ENCODE data around the gene MS4A13.
"Not testable (repeated sequence)": the region's sequence is repeated elsewhere in the genome, so short reads cannot be mapped to it uniquely, and the experiment has no call there.

Gene MS4A13

DNA sequence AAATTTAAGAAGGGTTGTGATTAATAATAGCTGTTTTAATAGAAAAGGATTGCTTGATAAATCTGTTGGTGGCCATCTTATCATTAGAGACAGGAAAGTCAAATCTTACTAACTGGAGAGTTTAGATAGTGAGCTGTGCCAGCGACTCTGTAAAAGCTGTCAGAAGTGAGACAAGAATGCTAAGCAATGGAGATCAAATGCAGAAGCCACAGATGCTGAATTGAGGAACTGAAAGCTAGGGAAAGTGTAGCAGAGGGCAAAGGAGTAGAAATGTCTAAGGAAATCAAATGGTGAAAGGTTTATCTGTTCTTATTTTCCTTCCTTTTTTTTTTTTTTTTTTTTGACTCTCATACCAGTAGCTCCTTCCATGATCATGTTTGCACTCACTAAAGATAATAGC, 13.7 kb downstream of the MS4A13 start:
- H3K9ac ChIP-seq (ENCODE audit: low read depth in 1 of 2, low read length in 2 of 2), result no peak overlapping the region
- no peaks in the 10 kb centered on the region for H3K27me3 ChIP-seq (ENCODE audit: control insufficient read depth in 2 of 2, insufficient read depth in 2 of 2, low read length in 2 of 2)
- H3K4me1 ChIP-seq (ENCODE audit: control insufficient read depth in 2 of 2, insufficient read depth in 2 of 2, low read length in 2 of 2), result no peaks in the 10 kb centered on the region
- no peaks in the 10 kb centered on the region for H3K36me3 ChIP-seq (ENCODE audit: control insufficient read depth in 2 of 2, insufficient read depth in 2 of 2, low read length in 2 of 2)
- H3K27ac ChIP-seq (ENCODE audit: low read depth in 2 of 2, low read length in 2 of 2), result no peak overlapping the region
- no peak overlapping the region for H3K4me3 ChIP-seq (ENCODE audit: low read length in 2 of 2)
- no peaks in the 10 kb centered on the region for H3K9me3 ChIP-seq (ENCODE audit: control insufficient read depth in 2 of 2, low read length in 2 of 2)

DNA sequence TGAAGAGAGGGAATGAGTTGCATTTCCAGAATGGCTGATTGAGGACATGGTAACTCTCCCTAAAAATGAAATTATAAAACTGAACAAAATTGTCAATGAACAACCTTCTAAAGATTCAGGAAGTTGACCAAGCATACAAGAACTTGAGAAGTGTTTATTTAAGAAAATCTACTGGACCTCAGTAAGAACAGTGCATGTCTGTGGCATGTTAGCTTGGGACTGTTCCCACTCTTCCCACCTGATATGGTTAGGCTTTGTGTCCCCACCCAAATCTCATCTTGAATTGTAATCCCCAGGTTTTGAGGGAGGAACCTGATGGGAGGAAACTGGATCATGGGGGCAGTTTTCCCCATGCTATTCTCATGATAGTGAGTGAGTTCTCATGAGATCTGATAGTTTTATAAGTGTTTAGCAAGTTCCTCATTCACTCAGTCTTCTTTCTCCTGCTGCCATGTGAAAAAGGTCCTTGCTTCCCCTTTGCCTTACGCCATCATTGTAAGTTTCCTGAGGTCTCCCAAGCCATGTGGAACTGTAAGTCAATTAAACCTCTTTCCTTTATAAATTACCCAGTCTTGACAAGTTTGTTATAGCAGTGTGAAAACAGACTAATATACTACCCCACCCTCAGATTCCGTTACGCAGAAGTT, 15.4 kb downstream of the MS4A13 start:
- no peaks in the 10 kb centered on the region for H3K4me1 ChIP-seq (ENCODE audit: control insufficient read depth in 2 of 2, insufficient read depth in 2 of 2, low read length in 2 of 2)
- H3K9ac ChIP-seq (ENCODE audit: low read depth in 1 of 2, low read length in 2 of 2), result no peak overlapping the region

DNA sequence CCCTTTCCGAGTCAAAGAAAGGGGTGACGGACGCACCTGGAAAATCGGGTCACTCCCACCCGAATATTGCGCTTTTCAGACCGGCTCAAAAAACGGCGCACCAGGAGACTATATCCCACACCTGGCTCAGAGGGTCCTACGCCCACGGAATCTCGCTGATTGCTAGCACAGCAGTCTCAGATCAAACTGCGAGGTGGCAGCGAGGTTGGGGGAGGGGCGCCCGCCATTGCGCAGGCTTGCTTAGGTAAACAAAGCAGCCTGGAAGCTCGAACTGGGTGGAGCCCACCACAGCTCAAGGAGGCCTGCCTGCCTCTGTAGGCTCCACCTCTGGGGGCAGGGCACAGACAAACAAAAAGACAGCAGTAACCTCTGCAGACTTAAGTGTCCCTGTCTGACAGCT, 17.2 kb downstream of the MS4A13 start:
- H3K4me1 ChIP-seq (ENCODE audit: control insufficient read depth in 2 of 2, insufficient read depth in 2 of 2, low read length in 2 of 2); H3K9me3 ChIP-seq (ENCODE audit: control insufficient read depth in 2 of 2, low read length in 2 of 2); H3K27me3 ChIP-seq (ENCODE audit: control insufficient read depth in 2 of 2, insufficient read depth in 2 of 2, low read length in 2 of 2); H3K27ac ChIP-seq (ENCODE audit: low read depth in 2 of 2, low read length in 2 of 2); H3K9ac ChIP-seq (ENCODE audit: low read depth in 1 of 2, low read length in 2 of 2); H3K4me3 ChIP-seq (ENCODE audit: low read length in 2 of 2); H3K36me3 ChIP-seq (ENCODE audit: control insufficient read depth in 2 of 2, insufficient read depth in 2 of 2, low read length in 2 of 2): not testable (repeated sequence)

More for the DNA sequence above, 15.4 kb downstream of the MS4A13 start:
- H3K27me3 ChIP-seq (ENCODE audit: control insufficient read depth in 2 of 2, insufficient read depth in 2 of 2, low read length in 2 of 2), result no peaks in the 10 kb centered on the region
- H3K36me3 ChIP-seq (ENCODE audit: control insufficient read depth in 2 of 2, insufficient read depth in 2 of 2, low read length in 2 of 2), result no peaks in the 10 kb centered on the region
- H3K27ac ChIP-seq (ENCODE audit: low read depth in 2 of 2, low read length in 2 of 2), result no peak overlapping the region
- H3K4me3 ChIP-seq (ENCODE audit: low read length in 2 of 2), result no peak overlapping the region
- no peaks in the 10 kb centered on the region for H3K9me3 ChIP-seq (ENCODE audit: control insufficient read depth in 2 of 2, low read length in 2 of 2)

DNA sequence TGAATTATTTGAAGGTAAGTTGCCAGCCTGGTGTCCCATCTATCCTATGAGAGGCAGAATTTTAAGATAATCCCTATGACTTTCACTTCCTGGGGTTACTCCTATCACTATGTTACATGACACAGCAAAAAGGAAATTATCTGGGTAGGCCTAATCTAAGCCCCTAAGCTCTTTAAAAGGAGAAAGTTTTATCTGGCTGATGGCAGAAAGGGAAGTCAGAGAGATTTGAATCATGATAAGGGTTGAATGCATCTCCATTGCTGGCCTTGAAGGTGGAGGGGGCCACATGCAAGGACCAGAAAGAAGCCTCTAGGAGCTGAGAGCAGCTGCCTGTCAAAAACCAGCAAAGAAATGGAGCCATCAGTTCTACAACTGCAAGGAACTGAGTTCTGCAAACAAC, 23.4 kb downstream of the MS4A13 start:
- H3K4me1 ChIP-seq (ENCODE audit: control insufficient read depth in 2 of 2, insufficient read depth in 2 of 2, low read length in 2 of 2); H3K9me3 ChIP-seq (ENCODE audit: control insufficient read depth in 2 of 2, low read length in 2 of 2); H3K36me3 ChIP-seq (ENCODE audit: control insufficient read depth in 2 of 2, insufficient read depth in 2 of 2, low read length in 2 of 2); H3K27me3 ChIP-seq (ENCODE audit: control insufficient read depth in 2 of 2, insufficient read depth in 2 of 2, low read length in 2 of 2); H3K9ac ChIP-seq (ENCODE audit: low read depth in 1 of 2, low read length in 2 of 2); H3K27ac ChIP-seq (ENCODE audit: low read depth in 2 of 2, low read length in 2 of 2); H3K4me3 ChIP-seq (ENCODE audit: low read length in 2 of 2): not testable (repeated sequence)

DNA sequence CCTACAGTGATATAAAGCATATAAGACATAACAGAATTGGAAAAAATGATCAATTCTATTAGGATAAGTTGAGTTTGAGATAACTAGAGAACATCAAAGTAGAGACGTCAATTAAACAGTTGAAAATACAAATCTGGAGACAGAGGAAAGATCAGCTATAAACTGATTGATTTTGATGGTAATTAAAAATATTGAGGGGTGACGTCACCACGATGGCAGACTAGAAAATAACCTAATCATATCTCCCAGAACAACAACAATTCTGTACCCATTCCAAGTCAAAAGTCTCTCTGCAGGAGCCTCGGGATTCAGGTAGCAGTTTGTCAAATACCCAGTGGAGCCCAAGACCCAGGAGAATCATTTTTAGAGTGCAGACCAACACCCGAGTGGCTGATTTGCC, 28.9 kb downstream of the MS4A13 start:
- Histone ChIP-seq H3K4me3 (ENCODE audit: low read length in 2 of 2) (no peak overlapping the region), H3K27ac (ENCODE audit: low read depth in 2 of 2, low read length in 2 of 2) (no peak overlapping the region), H3K9ac (ENCODE audit: low read depth in 1 of 2, low read length in 2 of 2) (no peak overlapping the region), H3K36me3 (ENCODE audit: control insufficient read depth in 2 of 2, insufficient read depth in 2 of 2, low read length in 2 of 2) (no peaks in the 10 kb centered on the region), H3K4me1 (ENCODE audit: control insufficient read depth in 2 of 2, insufficient read depth in 2 of 2, low read length in 2 of 2) (no peaks in the 10 kb centered on the region), H3K27me3 (ENCODE audit: control insufficient read depth in 2 of 2, insufficient read depth in 2 of 2, low read length in 2 of 2) (no peaks in the 10 kb centered on the region), H3K9me3 (ENCODE audit: control insufficient read depth in 2 of 2, low read length in 2 of 2) (no peaks in the 10 kb centered on the region)

DNA sequence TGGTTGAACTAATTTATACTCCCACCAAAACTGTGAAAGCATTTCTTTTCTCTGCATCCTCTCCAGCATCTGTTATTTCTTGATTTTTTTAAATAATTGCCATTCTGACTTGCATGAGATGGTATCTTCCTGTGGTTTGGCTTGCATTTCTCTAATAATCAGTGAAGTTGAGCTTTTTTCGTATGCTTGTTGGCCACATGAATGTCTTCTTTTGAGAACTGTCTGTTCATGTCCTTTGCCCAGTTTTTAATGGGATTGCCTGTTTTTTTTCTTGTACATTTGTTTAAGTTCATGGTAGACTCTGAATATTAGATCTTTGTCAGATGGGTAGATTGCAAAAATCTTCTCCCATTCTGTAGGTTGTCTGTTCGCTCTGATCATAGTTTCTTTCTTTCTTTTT, 46.1 kb downstream of the MS4A13 start:
- Histone ChIP-seq H3K27me3 (ENCODE audit: control insufficient read depth in 2 of 2, insufficient read depth in 2 of 2, low read length in 2 of 2) (no peaks in the 10 kb centered on the region), H3K4me1 (ENCODE audit: control insufficient read depth in 2 of 2, insufficient read depth in 2 of 2, low read length in 2 of 2) (no peaks in the 10 kb centered on the region), H3K9me3 (ENCODE audit: control insufficient read depth in 2 of 2, low read length in 2 of 2) (peaks cover 2 to 4% of the 10 kb centered on the region in 2 donors), H3K9ac (ENCODE audit: low read depth in 1 of 2, low read length in 2 of 2) (no peak overlapping the region), H3K4me3 (ENCODE audit: low read length in 2 of 2) (no peak overlapping the region), H3K27ac (ENCODE audit: low read depth in 2 of 2, low read length in 2 of 2) (no peak overlapping the region), H3K36me3 (ENCODE audit: control insufficient read depth in 2 of 2, insufficient read depth in 2 of 2, low read length in 2 of 2) (no peaks in the 10 kb centered on the region)

DNA sequence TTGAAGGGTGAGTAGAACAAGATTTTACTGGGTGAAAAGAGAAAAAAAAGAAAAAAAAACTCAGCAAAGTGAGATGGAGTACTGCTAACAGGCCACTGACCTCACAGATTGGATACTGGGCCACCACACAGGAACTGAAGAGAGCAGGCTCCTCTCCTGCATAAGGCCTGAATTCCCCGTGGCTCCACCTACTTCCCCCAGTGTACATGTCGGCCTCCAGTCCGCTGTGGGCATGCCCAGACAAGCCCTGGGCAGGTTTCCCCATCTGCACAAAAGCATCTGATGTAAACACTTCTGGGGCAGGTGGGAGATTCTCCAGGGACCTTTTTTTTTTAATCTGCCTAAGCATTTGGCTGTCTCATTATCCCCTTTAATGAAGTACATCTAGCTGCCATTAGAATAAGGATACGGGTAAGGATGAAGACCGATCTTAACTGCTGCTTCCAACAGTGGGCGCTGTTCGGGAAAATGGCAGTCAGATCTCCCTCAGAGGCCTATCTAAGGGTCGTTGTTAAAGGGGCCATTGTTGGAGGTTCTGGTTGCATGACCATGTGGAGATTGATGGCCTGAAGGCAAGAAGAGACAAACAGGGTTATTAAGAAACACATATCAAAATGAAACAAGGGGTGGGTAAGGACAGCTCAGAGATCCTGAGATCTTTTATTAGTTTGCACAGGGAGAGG, 48.5 kb downstream of the MS4A13 start:
- Histone ChIP-seq H3K4me1 (ENCODE audit: control insufficient read depth in 2 of 2, insufficient read depth in 2 of 2, low read length in 2 of 2) (no peaks in the 10 kb centered on the region), H3K36me3 (ENCODE audit: control insufficient read depth in 2 of 2, insufficient read depth in 2 of 2, low read length in 2 of 2) (no peaks in the 10 kb centered on the region), H3K9me3 (ENCODE audit: control insufficient read depth in 2 of 2, low read length in 2 of 2) (peaks cover 2 to 4% of the 10 kb centered on the region in 2 donors), H3K27me3 (ENCODE audit: control insufficient read depth in 2 of 2, insufficient read depth in 2 of 2, low read length in 2 of 2) (no peaks in the 10 kb centered on the region), H3K4me3 (ENCODE audit: low read length in 2 of 2) (no peak overlapping the region), H3K27ac (ENCODE audit: low read depth in 2 of 2, low read length in 2 of 2) (no peak overlapping the region), H3K9ac (ENCODE audit: low read depth in 1 of 2, low read length in 2 of 2) (no peak overlapping the region)

DNA sequence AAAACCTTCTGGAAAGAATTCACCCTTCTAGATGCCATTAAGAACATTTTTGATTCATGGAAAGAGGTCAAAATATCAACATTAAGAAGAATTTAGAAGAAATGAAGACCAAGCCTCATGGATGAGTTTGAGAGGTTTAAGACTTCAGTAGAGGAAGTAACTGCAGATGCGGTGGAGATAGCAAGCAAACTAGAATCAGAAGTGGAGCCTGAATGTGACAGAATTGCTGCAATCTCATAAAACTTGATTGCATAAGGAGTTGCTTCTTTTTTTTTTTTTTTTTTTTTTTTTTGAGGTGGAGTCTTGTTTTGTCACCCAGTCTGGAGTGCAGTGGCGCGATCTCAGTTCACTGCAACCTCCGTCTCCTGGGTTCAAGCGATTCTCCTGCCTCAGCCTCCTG, 51.6 kb downstream of the MS4A13 start:
- no peaks in the 10 kb centered on the region for H3K4me1 ChIP-seq (ENCODE audit: control insufficient read depth in 2 of 2, insufficient read depth in 2 of 2, low read length in 2 of 2)
- no peaks in the 10 kb centered on the region for H3K36me3 ChIP-seq (ENCODE audit: control insufficient read depth in 2 of 2, insufficient read depth in 2 of 2, low read length in 2 of 2)
- H3K27me3 ChIP-seq (ENCODE audit: control insufficient read depth in 2 of 2, insufficient read depth in 2 of 2, low read length in 2 of 2), result no peaks in the 10 kb centered on the region
- no peak overlapping the region for H3K4me3 ChIP-seq (ENCODE audit: low read length in 2 of 2)
- no peak overlapping the region for H3K27ac ChIP-seq (ENCODE audit: low read depth in 2 of 2, low read length in 2 of 2)
- H3K9ac ChIP-seq (ENCODE audit: low read depth in 1 of 2, low read length in 2 of 2), result no peak overlapping the region
- peaks cover 0 to 1% of the 10 kb centered on the region in 2 donors for H3K9me3 ChIP-seq (ENCODE audit: control insufficient read depth in 2 of 2, low read length in 2 of 2)

DNA sequence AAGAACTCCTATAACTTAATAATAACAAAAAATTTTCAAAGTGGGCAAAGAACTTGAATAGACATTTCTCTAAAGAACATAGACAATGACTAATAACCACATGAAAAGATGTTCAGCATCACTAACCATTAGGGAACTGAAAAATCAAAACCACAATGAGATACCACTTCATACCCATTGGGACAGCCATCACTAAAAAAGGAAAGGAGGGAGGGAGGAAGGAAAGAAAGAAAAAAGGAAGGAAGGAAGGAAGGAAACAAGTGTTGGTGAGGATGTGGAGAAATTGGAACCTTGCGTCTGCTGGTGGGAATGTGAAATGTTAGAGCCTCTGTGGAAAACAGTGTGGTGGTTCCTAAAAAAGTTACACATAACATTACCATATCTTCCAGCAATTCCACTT, 55.8 kb downstream of the MS4A13 start:
- no peaks in the 10 kb centered on the region for H3K36me3 ChIP-seq (ENCODE audit: control insufficient read depth in 2 of 2, insufficient read depth in 2 of 2, low read length in 2 of 2)
- H3K4me1 ChIP-seq (ENCODE audit: control insufficient read depth in 2 of 2, insufficient read depth in 2 of 2, low read length in 2 of 2), result no peaks in the 10 kb centered on the region
- no peaks in the 10 kb centered on the region for H3K9me3 ChIP-seq (ENCODE audit: control insufficient read depth in 2 of 2, low read length in 2 of 2)
- H3K9ac ChIP-seq (ENCODE audit: low read depth in 1 of 2, low read length in 2 of 2), result no peak overlapping the region
- H3K4me3 ChIP-seq (ENCODE audit: low read length in 2 of 2), result no peak overlapping the region
- no peak overlapping the region for H3K27ac ChIP-seq (ENCODE audit: low read depth in 2 of 2, low read length in 2 of 2)
- no peaks in the 10 kb centered on the region for H3K27me3 ChIP-seq (ENCODE audit: control insufficient read depth in 2 of 2, insufficient read depth in 2 of 2, low read length in 2 of 2)

DNA sequence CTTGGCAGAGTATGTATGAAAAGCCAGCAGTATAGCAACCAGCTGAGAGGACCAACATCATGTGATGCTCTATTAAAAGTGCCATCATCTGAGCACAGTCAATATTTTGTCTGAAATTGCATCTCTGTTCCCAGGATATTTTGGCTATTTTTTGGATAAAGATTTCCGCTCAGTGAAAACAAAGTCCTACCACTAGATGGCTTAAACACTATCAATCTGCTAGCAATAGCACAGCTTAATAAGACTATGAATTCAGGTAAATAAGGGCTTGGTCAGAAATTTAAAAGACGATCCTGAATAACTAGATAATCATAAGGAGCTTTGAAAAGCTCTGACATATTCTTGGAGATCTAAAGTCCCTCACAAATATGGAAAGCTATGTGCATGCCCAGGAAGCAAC, 74.4 kb downstream of the MS4A13 start:
- Histone ChIP-seq H3K9ac (ENCODE audit: low read depth in 1 of 2, low read length in 2 of 2) (no peak overlapping the region), H3K27ac (ENCODE audit: low read depth in 2 of 2, low read length in 2 of 2) (no peak overlapping the region), H3K4me3 (ENCODE audit: low read length in 2 of 2) (no peak overlapping the region), H3K27me3 (ENCODE audit: control insufficient read depth in 2 of 2, insufficient read depth in 2 of 2, low read length in 2 of 2) (no peaks in the 10 kb centered on the region), H3K36me3 (ENCODE audit: control insufficient read depth in 2 of 2, insufficient read depth in 2 of 2, low read length in 2 of 2) (no peaks in the 10 kb centered on the region), H3K9me3 (ENCODE audit: control insufficient read depth in 2 of 2, low read length in 2 of 2) (peaks cover 0 to 2% of the 10 kb centered on the region in 2 donors), H3K4me1 (ENCODE audit: control insufficient read depth in 2 of 2, insufficient read depth in 2 of 2, low read length in 2 of 2) (no peaks in the 10 kb centered on the region)
